ENCODE measurements around the gene SMAD3.

The SMAD3 gene

DNA sequence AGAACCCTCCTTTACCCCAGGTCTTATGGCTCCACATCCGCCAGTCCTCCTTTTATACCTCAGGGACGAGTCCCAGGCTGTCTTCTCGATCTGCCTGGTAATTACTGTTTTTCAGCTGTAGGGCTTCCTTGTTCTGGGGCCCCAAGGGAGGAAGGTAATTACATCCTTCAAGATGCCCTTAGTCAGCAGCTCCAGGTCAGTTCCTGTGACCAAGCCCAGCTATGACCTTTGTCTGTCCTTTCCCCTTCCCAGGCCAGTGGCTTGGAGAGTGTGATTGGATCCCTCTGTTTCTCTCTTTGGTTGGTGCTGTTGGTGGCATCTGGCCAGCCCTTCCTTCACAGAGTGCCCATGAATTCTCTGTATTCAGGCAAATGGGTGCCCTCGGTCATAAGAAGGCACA, 96.5 kb downstream of the SMAD3 start:
- no peak for DNase-seq (ENCODE audit: low spot score)

DNA sequence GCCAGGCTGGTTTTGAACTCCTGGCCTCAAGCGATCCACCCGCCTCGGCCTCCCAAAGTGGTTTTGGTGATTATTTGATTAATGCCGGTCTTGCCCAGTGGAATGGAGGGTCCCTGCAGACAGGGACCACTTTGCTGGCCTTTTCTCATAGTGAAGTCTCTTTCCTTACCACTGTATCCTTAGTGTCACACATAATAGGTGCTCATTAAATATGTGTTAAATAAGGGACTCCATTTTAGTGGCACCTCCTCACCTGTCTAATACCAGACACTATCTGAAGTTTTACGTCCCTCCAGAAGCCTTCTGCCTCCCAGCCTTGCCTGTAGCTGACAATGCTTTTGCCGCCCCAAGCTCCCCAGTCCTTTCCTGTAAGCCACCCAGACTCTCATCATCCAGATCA, 97.8 kb downstream of the SMAD3 start:
- no peak for DNase-seq (ENCODE audit: low spot score)

DNA sequence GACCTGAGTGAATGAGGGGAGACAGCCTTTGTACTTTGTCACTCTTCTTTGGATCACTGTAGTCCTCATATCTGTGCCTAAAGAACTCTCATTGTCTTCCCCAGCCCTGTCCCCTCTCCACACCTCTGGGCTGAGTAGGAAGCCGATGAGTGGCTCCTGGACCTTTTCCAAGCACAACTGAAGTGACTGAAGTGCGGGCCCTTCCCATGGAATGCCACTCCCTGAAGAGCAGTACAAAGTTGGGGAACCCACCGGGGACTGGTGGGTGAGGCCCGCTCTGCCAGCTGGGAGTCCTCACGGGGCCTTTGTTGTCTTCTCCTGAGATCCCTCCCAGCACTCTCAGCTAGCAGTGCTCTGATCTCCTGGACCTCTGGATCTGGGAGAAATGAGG, 99.0 kb downstream of the SMAD3 start:
- no peak for DNase-seq (ENCODE audit: low spot score)

DNA sequence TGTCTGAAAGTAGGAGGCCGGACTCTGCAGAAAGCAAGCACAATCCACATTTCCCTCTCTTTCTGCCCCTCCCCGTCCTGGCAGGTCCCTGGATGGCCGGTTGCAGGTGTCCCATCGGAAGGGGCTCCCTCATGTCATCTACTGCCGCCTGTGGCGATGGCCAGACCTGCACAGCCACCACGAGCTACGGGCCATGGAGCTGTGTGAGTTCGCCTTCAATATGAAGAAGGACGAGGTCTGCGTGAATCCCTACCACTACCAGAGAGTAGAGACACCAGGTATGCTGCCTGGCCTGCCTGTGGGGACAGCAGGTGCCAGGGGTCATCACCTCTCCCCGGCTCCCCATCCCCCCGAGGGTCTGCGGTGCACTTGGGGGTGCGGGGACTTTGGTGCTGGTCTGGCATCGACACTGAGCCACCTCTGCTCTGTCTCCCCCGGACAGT, 99.4 kb downstream of the SMAD3 start:
- DNase-seq (ENCODE audit: low spot score): no peak

DNA sequence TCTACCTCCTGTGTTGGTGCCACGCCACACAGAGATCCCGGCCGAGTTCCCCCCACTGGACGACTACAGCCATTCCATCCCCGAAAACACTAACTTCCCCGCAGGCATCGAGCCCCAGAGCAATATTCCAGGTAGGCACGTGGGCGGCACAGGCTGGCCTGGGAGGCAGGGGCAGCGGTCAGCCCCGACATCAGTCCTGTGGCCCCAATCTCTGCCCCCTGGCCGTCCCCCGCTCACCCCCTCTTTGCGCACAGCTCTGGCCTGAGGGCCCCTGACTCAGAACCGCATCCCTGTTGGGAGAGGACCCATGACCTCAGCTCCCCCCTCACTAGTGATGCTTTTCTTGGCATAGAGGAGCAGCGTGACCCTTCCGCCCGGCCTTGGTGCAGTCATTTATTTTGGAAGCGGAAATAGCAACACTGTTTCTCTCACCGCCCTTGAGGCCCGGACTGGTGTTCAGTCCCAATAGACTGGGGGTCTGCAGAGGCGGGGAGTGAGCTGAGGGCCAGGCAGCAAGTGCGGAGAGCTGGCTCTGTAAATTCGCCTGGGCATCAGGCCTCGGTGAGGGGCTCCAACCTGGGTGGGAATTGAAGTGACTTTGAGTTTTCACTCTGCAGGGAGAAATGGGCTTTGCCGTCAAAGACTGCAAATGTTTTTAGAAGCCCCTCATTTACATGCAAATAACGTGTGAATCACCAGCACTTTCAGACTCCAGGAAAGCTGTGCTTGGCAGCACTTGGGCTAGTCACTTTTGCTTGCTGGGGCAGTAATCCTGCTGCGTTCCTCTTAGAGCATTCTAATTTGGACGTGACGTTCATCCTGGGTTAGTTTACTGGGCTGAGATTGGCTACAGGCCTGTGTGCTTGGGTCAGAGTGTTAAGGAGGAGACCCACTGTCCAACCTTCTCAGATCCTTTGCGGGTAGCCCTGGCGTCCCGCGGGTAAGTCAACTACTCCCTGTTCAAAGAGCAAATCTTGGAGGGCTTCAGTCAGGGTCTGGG, 100.2 kb downstream of the SMAD3 start:
- DNase-seq (ENCODE audit: low spot score): peak; percentile 19

DNA sequence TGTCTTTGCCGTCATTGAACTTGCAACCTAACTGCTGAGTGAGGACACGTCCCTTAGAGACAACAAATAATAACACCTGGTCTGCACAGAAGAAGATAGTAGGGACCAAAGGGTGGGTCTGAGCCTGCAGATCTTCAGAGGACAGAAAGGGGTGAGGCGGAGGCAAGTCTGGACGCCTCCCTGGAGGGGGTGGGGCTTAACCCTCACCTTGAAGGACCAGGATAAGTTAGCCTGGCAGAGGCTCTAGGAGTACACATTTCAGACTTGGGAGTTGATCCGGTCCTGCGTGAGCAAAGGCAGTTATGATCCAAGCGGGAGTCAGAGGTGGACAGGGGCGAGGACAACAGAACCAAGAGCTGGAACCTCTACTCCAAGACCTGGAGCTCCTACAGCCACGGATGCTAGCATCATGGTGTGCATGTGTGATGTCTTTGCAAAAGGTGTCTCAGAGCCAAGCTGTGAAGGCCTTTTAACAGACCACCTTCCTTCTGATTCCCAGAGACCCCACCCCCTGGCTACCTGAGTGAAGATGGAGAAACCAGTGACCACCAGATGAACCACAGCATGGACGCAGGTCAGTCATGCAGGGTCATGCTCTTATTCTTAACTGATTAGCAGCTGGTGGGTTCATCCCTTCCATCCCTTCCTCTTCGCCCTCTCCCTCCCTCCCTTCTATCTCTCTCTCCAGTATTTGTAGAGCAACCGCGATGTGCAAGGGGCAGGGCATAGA, 101.0 kb downstream of the SMAD3 start:
- no peak for DNase-seq (ENCODE audit: low spot score)

DNA sequence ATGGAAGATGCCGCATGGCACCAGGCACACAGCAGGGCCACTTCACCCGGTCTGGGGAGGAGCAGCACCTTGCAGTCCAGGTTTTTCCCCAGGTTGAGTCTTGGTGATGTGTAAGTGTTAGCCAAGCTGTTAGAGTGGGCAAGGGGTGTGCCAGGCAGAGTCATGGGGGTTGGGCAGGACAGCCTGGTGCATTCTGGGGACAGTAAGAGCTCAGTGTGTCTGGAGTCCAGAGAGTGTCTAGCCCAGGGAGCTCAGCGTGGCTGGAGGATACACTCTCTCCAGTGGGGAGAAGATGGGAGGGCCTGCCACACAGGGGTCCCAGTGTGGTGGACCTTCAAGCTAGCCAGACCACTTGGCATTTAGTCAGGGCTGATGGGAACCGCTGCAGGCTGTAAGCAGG, 101.7 kb downstream of the SMAD3 start:
- DNase-seq (ENCODE audit: low spot score): no peak

DNA sequence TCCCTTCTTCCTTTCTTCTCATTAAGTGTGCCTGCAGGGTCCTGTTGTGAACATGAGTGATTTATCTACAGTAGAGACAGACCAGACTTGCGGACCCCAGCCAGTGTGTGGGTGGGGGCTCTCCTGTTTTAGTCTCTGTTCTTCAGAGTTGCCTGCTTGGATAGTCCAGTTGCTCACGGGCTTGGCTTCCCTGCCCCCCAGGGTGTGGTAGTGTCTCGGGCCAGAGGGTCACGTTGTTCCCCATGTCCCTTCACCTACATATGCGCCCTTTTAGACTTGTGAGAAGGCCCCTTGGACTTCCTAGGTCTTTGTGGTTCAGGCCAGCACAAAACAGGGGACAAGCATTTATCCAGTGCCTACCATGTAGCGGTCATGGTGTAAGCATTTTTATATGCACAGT, 103.3 kb downstream of the SMAD3 start:
- DNase-seq (ENCODE audit: low spot score): no peak

DNA sequence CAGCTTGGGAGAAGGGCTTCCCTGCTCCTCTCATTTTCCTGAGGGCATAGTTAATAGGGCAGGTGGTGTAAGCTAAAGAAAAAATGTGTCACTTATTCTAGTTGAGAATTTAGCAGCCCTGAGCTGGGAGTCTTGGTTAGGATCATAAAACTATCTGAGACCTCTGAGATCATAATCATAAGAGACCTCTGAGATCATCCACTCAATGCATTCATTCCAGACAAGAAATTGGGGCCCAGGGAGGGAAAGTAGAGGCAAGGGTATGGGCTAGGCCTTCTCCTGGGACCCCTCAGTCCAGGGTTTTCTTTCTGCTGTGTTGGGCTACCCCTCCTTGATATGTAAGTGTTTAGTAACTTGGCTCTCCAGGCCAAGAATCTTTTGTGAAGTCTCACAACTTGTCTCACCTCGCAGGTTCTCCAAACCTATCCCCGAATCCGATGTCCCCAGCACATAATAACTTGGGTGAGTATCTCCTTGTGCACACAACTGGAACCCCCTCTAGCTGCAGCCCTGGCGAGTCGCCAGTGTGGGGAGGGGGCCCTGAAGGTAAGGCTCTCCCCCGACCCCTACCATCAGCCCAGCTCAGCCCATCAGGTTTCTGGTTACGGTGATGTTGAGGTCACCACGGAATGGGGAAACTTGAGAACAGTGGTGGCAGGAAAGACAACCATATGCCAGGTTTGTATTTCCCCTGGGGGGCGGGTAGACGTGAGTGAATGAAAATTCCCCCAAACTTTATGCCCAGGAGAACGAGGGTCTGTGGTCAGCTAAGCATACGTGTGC, 104.9 kb downstream of the SMAD3 start:
- no peak for DNase-seq (ENCODE audit: low spot score)

DNA sequence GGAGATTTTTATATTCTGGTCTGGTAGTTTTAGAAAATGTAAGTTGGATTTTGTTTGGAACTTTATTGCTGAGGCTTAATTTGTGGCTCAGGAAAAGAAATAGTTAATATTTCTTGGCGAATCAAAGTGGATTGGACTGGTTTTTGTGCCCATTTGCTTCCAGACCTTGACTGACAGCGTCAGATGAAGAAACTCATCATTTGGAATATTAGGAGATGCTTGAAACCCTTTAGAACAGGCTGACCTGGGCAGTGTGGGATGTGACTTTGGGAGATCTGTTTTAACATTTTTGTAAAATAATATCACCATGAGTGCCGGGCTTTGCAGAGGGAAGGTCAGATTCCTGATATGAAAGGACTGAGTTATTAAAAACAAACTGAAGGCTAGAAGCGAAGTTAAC, 106.1 kb downstream of the SMAD3 start:
- DNase-seq (ENCODE audit: low spot score): no peak

DNA sequence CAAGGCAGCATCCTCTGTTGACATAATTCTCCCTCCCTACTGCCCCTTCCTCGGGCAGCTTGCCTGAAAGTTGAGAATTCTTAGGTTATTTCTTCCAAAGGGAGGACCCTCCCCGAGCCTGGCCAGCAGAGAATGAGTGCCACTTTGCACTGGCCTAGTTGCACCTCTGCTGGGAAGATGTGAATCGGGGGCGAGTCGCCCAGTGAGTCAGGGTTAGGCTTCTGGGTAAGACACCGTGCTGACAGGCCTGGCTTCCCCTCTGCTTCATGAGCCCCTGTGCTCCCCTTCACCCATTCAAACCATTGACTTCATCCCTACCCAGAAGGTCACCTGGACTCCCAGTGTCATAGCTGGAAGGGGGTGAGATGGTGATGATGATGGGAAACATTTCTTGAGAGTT, 106.8 kb downstream of the SMAD3 start:
- no peak for DNase-seq (ENCODE audit: low spot score)

DNA sequence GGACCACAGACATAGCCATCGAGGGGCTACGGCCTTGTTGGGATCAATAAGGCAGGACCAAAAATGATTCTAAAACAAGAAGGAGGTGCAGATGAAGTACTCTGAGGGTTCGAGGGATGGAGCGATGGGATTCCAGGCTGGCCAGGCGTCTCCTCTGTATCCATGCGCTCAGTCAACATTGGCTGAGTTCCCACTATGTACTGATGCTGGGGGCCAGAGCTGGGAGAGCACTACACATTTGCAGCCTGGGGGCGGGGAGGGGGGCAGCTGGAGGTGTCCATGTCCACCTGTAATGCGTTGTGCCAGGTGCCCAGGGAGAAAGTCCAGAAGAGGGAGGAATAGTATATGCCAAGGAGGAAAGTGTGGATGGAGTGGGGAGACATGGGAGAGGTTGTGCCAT, 107.6 kb downstream of the SMAD3 start:
- no peak for DNase-seq (ENCODE audit: low spot score)

DNA sequence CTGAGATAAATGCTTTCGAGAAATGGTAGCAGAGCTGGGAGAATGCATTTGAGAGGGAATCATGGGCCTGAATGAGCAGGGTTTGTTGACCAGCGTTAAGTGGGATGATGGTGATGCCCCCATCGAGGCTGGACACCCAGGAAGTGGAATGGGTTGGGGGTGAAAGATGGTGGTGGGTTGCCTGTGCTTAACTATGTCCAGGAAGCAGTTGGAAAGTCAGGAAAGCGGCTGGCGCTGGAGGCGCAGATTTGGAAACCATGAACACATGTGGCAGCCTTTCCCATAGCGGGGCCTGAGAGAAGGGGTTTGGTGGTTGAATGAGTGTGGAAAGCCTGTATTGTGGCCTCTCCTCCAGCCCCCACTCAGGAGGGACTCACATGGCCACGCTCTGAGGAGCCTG, 108.4 kb downstream of the SMAD3 start:
- no peak for DNase-seq (ENCODE audit: low spot score)

DNA sequence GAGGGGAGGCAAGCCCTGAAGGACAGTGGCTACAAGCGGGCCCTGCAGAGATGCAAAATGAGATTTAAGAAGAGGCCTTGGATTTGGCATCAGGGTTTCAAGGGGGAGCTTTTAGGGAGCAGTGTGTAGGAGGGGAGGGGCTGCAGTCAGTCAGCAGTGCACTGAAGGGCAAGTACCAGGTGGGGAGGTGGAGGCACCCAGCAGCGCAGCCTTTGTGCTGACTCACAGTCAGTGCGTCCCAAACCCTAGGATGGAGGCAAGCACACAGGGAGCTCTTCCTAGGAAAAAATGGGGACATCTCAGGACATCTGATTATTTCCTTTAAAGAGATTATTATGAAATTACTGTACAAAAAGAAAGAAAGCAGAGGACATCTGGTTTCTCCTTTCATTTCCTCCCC, 109.0 kb downstream of the SMAD3 start:
- no peak for DNase-seq (ENCODE audit: low spot score)

DNA sequence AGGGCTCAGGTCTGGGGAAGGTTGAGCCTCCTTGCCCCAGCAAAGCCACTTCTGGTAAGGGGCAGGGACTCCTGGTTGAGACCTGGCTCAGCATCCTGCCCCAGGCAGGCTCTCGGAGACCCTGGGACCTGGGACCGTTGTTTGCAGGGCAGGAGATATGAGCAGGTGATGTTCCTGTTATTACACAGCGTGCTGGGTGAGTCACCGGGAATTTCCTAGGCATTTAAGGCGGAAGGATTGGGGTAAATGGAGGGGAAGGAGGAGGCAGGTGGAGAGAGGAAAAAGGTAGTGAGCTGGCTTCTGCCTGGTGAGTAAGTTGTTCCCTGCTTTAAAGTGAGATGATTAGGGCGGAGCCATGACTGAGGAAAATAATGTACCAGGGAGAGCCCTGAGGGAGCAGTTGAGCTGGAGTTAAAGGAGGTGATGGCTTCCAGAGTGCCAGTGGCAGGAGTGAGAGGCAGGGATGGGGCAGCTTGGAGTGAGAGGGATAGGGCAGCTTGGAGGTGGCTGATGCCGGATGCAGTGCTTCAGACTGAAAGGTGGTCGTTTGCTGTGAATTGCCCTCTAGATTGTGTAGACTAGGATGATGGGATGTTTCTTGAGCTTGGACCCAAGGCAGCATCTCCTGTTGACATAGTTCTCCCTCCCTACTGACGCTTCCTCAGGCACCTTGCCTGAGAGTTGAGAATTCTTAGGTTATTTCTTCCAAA, 109.6 kb downstream of the SMAD3 start:
- DNase-seq (ENCODE audit: low spot score): peak; percentile 74

DNA sequence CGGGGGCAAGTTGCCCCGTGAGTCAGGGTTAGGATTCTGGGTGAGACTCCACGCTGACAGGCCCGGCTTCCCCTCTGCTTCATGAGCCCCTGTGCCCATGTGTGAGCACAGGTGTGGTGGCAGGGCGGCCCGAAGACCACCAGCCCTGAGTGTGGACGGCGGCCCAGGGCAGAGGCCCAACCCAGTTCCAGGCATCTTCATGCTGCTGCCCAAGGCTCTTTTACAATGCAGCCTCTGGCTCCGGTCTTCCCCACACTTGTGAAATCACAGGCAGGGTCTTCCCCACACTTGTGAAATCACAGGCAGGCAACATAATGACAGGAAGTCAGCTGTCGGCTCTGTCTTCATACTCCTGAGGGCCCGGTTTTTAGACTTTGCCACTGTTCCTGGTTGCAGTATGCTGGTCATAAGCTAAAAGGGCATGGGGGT, 110.3 kb downstream of the SMAD3 start:
- no peak for DNase-seq (ENCODE audit: low spot score)

DNA sequence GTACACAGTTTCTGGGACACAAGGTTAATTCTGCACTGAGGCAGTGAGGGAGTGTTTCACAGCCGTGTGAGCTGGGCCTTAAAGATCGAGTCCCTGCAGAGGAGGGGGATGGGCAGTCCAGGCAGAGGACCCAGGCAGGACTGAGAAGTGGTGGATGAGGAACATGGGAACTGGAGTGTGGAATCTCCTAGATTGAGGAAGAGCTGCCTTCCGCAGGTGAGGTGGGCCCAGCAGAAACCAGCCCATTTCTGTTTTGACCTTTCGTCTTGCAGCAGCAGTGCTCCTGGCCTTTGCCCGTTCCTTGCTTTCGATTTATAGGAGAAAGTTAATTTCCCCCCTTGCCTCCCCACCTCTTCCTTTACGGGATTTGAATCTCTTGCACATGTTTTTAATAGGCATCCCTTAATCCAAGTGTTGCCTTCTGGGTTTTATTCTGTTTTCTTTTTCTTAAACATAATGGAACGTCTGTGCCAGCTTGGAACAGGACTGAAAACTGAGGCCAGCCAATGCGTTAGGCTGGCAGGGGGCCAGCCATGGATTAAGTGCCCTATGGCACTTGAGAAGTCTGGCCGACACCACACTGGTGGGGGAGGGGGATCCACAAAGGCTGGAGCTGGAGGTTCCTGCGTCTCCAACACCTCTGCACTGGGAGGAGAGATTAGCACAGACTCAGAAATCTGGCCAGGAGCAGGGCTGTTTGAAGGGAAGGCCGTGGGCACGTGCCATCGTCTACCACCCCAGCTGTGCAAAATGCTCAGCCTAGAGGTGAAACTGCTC, 111.0 kb downstream of the SMAD3 start:
- DNase-seq (ENCODE audit: low spot score): no peak

DNA sequence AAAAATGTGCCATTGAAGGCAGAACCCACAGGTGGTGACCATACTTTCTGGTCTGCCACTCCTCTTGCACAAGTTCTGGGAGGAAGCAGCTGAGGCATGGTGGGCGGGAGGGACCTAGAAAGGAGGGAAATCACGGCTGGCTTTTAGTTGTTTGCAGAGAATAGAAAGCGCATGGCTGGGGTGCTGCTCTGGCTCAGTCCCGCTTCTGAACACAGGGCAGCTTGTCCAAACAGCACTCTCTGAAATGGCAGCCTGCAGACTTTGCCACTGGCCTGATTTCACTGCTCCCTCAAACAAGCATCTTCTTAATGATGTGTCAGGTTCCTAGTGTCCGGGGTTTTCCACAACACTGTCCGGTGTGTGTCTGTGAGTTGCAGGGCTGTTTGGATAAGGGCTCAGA, 112.3 kb downstream of the SMAD3 start:
- no peak for DNase-seq (ENCODE audit: low spot score)

DNA sequence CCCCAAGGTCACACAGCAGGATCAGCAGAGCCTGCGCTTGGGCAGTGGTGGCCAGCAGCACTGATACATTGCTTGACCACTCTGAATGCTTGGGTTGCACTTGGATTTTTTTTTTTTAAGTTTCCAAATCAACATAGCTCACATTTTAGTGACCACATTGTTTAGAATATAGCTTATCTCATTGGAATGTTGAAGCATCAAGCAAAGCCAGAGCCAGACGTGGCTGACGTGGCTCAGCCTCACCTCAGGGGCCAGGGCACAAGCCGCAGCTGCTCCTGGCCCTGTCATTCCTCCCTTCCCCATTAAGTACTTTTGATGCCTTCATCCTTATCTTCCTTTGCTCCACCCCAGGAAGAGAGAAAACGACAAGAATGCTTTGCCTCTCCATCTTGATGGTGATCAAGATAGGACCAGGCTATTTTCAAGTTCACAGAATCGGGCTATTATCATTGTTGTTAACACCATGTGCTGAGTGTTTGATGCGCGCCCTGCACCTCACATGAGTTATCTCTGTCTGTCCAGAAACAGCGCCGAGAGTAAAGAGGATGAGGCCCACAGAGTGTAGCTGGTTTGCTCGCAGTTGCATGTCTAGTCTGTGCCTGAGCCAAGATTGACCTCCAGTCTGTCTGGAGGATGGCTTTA, 113.3 kb downstream of the SMAD3 start:
- DNase-seq (ENCODE audit: low spot score): no peak

DNA sequence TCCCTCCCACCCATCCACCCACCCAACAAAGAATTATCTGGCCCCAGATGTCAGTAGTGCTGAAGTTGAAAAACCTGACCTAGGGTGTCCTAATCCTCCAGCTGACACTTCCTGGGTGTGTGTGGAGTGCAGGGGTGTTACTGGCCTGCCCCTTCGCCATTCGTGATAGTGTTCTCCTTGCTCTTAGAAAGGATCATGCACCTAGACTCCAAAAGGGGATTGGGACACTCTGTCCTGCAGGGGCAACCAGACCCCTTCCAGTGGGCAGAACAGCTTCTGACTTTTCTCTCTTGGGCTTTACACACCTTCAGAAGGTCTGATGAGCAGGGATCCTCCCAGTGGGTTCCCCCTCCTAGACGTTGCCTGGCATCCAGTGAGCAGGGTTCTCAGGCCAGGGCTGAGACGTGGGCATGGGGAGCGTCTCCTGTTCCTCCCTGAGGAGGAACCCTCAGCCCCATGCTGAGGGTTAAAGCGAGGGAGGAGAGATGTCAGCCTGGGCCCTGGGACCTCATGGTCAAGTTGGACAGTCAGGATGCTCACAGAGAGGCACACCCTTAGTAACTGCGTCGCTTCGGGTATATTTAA, 114.1 kb downstream of the SMAD3 start:
- no peak for DNase-seq (ENCODE audit: low spot score)

All from putamen (tissue), 1 donor.